ENCODE results near the gene C20orf202.
"Not testable (repeated sequence)": the region's sequence is repeated elsewhere in the genome, so short reads cannot be mapped to it uniquely, and the experiment has no call there.

C20orf202 gene

GRCh38 chr20:1212607-1213396 lies 9.5 kb downstream of the C20orf202 start:
- H3K4me1 ChIP-seq (ENCODE audit: control insufficient read depth in 1 of 2, insufficient read depth in 1 of 2, low read depth in 1 of 2, low read length in 1 of 2), result no peaks in the 10 kb centered on the region
- H3K9me3 ChIP-seq, result no peaks in the 10 kb centered on the region
- no peak overlapping the region for H3K4me3 ChIP-seq (ENCODE audit: low read depth in 1 of 2, low read length in 1 of 2)
- peaks cover 83% of the 10 kb centered on the region for H3K27me3 ChIP-seq
- H3K36me3 ChIP-seq, result no peaks in the 10 kb centered on the region
- TF ChIP-seq, protein P1, sequence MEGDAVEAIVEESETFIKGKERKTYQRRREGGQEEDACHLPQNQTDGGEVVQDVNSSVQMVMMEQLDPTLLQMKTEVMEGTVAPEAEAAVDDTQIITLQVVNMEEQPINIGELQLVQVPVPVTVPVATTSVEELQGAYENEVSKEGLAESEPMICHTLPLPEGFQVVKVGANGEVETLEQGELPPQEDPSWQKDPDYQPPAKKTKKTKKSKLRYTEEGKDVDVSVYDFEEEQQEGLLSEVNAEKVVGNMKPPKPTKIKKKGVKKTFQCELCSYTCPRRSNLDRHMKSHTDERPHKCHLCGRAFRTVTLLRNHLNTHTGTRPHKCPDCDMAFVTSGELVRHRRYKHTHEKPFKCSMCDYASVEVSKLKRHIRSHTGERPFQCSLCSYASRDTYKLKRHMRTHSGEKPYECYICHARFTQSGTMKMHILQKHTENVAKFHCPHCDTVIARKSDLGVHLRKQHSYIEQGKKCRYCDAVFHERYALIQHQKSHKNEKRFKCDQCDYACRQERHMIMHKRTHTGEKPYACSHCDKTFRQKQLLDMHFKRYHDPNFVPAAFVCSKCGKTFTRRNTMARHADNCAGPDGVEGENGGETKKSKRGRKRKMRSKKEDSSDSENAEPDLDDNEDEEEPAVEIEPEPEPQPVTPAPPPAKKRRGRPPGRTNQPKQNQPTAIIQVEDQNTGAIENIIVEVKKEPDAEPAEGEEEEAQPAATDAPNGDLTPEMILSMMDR (IDR thresholded peaks at IDR 0.05), result peak; percentile 43
- H3K27ac ChIP-seq, result no peak overlapping the region

DNA sequence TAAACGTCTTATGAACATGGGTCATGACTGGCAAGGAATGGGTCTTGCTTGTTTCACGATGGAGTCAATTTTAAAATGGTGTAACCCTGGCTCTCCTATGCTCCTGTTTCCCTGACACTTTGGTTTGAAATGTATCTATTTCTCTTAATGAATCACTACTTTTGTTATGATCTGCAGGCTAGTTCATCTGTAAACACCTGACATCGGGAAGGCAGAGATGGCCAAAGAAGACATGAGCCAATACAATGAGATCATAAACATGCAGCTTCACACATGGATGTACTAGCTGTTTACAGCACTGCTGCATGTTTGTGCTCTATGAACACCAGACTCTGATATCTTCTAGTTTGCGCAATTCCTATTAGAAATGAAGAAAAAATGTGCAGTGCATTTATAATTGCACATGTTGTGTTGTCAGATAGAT lies 11.6 kb downstream of the C20orf202 start:
- Histone ChIP-seq H3K4me3 (ENCODE audit: low read depth in 1 of 2, low read length in 1 of 2) (no peak overlapping the region), H3K9me3 (no peaks in the 10 kb centered on the region), H3K36me3 (no peaks in the 10 kb centered on the region), H3K27ac (no peak overlapping the region), H3K27me3 (peaks cover 74% of the 10 kb centered on the region), H3K4me1 (ENCODE audit: control insufficient read depth in 1 of 2, insufficient read depth in 1 of 2, low read depth in 1 of 2, low read length in 1 of 2) (no peaks in the 10 kb centered on the region)
- TF ChIP-seq, protein P1 (IDR thresholded peaks at IDR 0.05), result no peak

- H3K4me3 ChIP-seq (ENCODE audit: low read depth in 1 of 2, low read length in 1 of 2), result no peak overlapping the region
- H3K27me3 ChIP-seq, result peaks cover 66% of the 10 kb centered on the region
- no peak overlapping the region for H3K27ac ChIP-seq
- H3K4me1 ChIP-seq (ENCODE audit: control insufficient read depth in 1 of 2, insufficient read depth in 1 of 2, low read depth in 1 of 2, low read length in 1 of 2), result no peaks in the 10 kb centered on the region
- TF ChIP-seq, protein P1 (IDR thresholded peaks at IDR 0.05), result no peak
- no peaks in the 10 kb centered on the region for H3K36me3 ChIP-seq
- no peaks in the 10 kb centered on the region for H3K9me3 ChIP-seq
Measured at GRCh38 chr20:1215386-1216170, 12.3 kb downstream of the C20orf202 start.

DNA sequence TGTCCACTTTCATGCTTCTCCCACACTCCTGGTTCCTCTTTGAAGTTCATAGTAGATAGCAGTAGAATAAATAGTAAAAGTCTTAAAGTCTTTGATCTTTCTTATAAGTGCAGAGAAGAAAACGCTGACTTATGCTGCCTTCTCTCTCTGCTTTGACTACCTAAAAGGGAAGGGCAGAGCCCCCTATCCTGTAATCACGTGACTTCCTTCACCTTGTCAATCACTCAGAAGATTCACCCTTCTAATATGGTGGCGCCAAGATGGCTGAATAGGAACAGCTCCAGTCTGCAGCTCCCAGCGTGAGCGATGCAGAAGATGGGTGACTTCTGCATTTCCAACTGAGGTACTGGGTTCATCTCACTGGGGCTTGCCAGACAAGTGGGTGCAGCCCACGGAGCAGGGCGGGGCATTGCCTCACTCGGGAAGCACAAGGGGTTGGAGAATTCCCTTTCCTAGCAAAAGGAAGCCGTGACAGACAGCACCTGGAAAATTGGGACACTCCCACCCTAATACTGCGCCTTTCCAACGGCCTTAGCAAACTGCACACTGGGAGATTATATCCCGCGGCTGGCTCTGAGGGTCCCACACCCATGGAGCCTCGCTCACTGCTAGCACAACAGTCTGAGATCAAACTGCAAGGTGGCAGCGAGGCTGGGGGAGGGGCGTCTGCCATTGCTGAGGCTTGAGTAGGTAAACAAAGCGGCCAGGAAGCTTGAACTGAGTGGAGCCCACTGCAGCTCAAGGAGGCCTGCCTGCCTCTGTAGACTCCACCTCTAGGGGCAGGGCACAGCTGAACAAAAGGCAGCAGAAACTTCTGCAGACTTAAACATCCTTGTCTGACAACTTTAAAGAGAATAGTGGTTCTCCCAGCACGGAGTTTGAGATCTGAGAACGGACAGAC lies 13.5 kb downstream of the C20orf202 start:
- H3K27ac ChIP-seq; H3K4me1 ChIP-seq (ENCODE audit: control insufficient read depth in 1 of 2, insufficient read depth in 1 of 2, low read depth in 1 of 2, low read length in 1 of 2); H3K4me3 ChIP-seq (ENCODE audit: low read depth in 1 of 2, low read length in 1 of 2); H3K36me3 ChIP-seq; H3K9me3 ChIP-seq: not testable (repeated sequence)
- H3K27me3 ChIP-seq, result peaks cover 57% of the 10 kb centered on the region

DNA sequence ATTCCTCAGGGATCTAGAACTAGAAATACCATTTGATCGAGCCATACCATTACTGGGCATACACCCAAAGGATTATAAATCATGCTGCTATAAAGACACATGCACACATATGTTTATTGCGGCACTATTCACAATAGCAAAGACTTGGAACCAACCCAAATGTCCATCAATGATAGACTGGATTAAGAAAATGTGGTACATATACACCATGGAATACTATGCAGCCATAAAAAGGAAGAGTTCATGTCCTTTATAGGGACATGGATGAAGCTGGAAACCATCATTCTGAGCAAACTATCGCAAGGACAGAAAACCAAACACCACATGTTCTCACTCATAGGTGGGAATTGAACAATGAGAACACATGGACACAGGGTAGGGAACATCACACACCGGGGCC lies 19.5 kb downstream of the C20orf202 start:
- Histone ChIP-seq H3K27me3 (peaks cover 54% of the 10 kb centered on the region), H3K4me1 (ENCODE audit: control insufficient read depth in 1 of 2, insufficient read depth in 1 of 2, low read depth in 1 of 2, low read length in 1 of 2) (peaks cover 5 to 14% of the 10 kb centered on the region in 2 experiments)
- not testable (repeated sequence) for H3K9me3 ChIP-seq; H3K27ac ChIP-seq; H3K36me3 ChIP-seq; H3K4me3 ChIP-seq (ENCODE audit: low read depth in 1 of 2, low read length in 1 of 2)

DNA sequence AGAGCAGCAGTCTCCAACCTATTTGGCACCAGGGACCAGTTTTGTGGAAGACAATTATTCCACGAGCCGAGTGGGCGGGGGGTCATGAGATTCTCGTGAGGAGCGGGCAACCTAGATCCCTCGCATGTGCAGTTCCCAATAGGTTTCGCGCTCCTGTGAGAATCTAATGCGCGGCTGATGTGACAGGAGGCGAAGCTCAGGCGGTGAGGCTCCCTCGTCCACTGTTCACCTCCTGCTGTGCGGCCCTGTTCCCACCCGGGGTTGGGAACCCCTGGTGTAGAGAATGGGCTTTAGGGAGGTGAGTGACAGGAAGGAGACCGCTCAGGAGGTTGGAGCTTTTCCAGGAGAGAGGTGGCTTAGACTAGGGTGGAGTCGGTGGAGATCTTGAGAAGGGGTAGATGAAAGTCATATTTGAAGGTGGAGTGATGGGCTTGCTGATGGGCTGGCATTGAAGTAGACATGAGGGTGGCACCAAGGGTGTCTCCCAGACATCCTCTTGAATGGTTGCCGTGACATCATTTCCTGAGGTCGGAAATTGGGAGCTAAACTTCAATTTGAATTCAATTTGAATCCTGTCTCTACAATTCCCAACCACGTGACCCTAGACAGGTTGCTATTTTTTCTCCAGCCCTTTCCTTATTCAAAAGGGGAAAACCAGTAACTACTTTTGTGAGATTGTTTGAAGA lies 21.1 kb downstream of the C20orf202 start:
- peaks cover 64% of the 10 kb centered on the region for H3K27me3 ChIP-seq
- no peaks in the 10 kb centered on the region for H3K9me3 ChIP-seq
- H3K4me1 ChIP-seq (ENCODE audit: control insufficient read depth in 1 of 2, insufficient read depth in 1 of 2, low read depth in 1 of 2, low read length in 1 of 2), result peaks cover 5 to 14% of the 10 kb centered on the region in 2 experiments
- no peak overlapping the region for H3K27ac ChIP-seq
- TF ChIP-seq, protein P1 (IDR thresholded peaks at IDR 0.05), result no peak
- H3K36me3 ChIP-seq, result no peaks in the 10 kb centered on the region
- no peak overlapping the region for H3K4me3 ChIP-seq (ENCODE audit: low read depth in 1 of 2, low read length in 1 of 2)
